HEK293 (cell line): Measurements from ENCODE around the gene GALNT15.

ENCODE experiments used
- HOXA7 ChIP-seq: sonication (generic); formaldehyde crosslinking; IDR thresholded peaks from 2 replicates; pipeline ENCODE4 v1.8.1; 2022; ENCODE audit warnings: missing genetic modification reagents, borderline replicate concordance
- MYNN ChIP-seq: fragments of 450-650 bp; formaldehyde crosslinking; IDR thresholded peaks from 2 replicates; pipeline ENCODE4 v1.5.1; 2016; ENCODE audit warnings: missing biosample characterization, missing genetic modification characterization, borderline replicate concordance
- SETDB1 ChIP-seq: IDR thresholded peaks from one replicate; pipeline ENCODE4 v1.6.1; 2017; ENCODE audit warnings: mild to moderate bottlenecking, low read length, moderate library complexity, mixed read lengths; ENCODE audit not compliant: insufficient read length
- ZBTB44 ChIP-seq: fragments of 450-650 bp; IDR thresholded peaks from 2 replicates; pipeline ENCODE4 v1.5.1; 2018; ENCODE audit warnings: missing biosample characterization, mild to moderate bottlenecking, missing genetic modification characterization
- ZNF292 ChIP-seq: fragments of 450-650 bp; formaldehyde crosslinking; IDR thresholded peaks from 2 replicates; pipeline ENCODE4 v1.5.1; 2016; ENCODE audit warnings: low read depth, missing biosample characterization, missing genetic modification characterization, borderline replicate concordance
- ZNF664 ChIP-seq: fragments of 450-650 bp; formaldehyde crosslinking; IDR thresholded peaks from 2 replicates; pipeline ENCODE4 v1.5.1; 2016; ENCODE audit warnings: missing biosample characterization, missing genetic modification characterization
- TF ChIP-seq, protein P1 (sequence below): fragments of 450-650 bp; formaldehyde crosslinking; IDR thresholded peaks from 2 replicates; pipeline ENCODE4 v1.5.1; 2016; ENCODE audit warnings: missing biosample characterization, missing genetic modification characterization
- TF ChIP-seq, protein P2 (sequence below): fragments of 450-650 bp; formaldehyde crosslinking; IDR thresholded peaks from 2 replicates; pipeline ENCODE4 v1.5.1; 2016; ENCODE audit warnings: missing biosample characterization, missing genetic modification characterization
- TF ChIP-seq, protein P3 (sequence below): fragments of 450-650 bp; formaldehyde crosslinking; IDR thresholded peaks from 2 replicates; pipeline ENCODE4 v1.5.1; 2016; ENCODE audit warnings: missing biosample characterization, missing genetic modification characterization
- TF ChIP-seq, protein P4 (sequence below): fragments of 450-650 bp; formaldehyde crosslinking; IDR thresholded peaks from 2 replicates; pipeline ENCODE4 v1.5.1; 2016; ENCODE audit warnings: missing biosample characterization, missing genetic modification characterization
- TF ChIP-seq, protein P5 (sequence below): fragments of 450-650 bp; formaldehyde crosslinking; IDR thresholded peaks from 2 replicates; pipeline ENCODE4 v1.5.1; 2016; ENCODE audit warnings: missing biosample characterization, missing genetic modification characterization

DNA sequence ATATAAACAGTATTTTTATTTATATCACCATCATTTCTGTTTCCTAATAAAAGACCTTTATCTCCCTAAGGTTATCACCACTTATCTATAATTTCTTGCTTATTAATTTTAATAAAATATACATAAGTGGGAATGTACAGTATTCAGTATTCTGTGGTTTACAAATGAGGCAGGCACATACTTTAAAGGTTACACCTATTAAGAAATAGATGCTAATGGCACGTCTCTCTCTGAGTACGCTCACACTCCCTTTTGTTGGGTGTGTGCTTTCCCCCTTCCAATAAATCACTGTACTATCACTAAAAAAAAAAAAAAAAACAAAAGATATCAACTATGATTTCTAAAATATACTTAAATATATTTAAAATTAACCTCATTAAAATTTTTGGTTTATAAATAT is 99.4 kb downstream of the GALNT15 start:
- TF ChIP-seq, protein P1, sequence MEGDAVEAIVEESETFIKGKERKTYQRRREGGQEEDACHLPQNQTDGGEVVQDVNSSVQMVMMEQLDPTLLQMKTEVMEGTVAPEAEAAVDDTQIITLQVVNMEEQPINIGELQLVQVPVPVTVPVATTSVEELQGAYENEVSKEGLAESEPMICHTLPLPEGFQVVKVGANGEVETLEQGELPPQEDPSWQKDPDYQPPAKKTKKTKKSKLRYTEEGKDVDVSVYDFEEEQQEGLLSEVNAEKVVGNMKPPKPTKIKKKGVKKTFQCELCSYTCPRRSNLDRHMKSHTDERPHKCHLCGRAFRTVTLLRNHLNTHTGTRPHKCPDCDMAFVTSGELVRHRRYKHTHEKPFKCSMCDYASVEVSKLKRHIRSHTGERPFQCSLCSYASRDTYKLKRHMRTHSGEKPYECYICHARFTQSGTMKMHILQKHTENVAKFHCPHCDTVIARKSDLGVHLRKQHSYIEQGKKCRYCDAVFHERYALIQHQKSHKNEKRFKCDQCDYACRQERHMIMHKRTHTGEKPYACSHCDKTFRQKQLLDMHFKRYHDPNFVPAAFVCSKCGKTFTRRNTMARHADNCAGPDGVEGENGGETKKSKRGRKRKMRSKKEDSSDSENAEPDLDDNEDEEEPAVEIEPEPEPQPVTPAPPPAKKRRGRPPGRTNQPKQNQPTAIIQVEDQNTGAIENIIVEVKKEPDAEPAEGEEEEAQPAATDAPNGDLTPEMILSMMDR (tag by site-specific recombination) = no peak
- TF ChIP-seq, protein P2, sequence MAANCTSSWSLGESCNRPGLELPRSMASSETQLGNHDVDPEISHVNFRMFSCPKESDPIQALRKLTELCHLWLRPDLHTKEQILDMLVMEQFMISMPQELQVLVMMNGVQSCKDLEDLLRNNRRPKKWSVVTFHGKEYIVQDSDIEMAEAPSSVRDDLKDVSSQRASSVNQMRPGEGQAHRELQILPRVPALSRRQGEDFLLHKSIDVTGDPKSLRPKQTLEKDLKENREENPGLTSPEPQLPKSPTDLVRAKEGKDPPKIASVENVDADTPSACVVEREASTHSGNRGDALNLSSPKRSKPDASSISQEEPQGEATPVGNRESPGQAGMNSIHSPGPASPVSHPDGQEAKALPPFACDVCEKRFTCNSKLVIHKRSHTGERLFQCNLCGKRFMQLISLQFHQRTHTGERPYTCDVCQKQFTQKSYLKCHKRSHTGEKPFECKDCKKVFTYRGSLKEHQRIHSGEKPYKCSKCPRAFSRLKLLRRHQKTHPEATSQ (tag by site-specific recombination) = no peak
- TF ChIP-seq ZBTB44 (tag by site-specific recombination) (no peak), ZNF664 (tag by site-specific recombination) (no peak), ZNF292 (tag by site-specific recombination) (no peak), SETDB1 (no peak), MYNN (tag by site-specific recombination) (no peak), HOXA7 (CRISPR knock-in tag) (no peak)
- TF ChIP-seq, protein P3, sequence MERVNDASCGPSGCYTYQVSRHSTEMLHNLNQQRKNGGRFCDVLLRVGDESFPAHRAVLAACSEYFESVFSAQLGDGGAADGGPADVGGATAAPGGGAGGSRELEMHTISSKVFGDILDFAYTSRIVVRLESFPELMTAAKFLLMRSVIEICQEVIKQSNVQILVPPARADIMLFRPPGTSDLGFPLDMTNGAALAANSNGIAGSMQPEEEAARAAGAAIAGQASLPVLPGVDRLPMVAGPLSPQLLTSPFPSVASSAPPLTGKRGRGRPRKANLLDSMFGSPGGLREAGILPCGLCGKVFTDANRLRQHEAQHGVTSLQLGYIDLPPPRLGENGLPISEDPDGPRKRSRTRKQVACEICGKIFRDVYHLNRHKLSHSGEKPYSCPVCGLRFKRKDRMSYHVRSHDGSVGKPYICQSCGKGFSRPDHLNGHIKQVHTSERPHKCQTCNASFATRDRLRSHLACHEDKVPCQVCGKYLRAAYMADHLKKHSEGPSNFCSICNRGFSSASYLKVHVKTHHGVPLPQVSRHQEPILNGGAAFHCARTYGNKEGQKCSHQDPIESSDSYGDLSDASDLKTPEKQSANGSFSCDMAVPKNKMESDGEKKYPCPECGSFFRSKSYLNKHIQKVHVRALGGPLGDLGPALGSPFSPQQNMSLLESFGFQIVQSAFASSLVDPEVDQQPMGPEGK (tag by site-specific recombination) = no peak
- TF ChIP-seq, protein P4, sequence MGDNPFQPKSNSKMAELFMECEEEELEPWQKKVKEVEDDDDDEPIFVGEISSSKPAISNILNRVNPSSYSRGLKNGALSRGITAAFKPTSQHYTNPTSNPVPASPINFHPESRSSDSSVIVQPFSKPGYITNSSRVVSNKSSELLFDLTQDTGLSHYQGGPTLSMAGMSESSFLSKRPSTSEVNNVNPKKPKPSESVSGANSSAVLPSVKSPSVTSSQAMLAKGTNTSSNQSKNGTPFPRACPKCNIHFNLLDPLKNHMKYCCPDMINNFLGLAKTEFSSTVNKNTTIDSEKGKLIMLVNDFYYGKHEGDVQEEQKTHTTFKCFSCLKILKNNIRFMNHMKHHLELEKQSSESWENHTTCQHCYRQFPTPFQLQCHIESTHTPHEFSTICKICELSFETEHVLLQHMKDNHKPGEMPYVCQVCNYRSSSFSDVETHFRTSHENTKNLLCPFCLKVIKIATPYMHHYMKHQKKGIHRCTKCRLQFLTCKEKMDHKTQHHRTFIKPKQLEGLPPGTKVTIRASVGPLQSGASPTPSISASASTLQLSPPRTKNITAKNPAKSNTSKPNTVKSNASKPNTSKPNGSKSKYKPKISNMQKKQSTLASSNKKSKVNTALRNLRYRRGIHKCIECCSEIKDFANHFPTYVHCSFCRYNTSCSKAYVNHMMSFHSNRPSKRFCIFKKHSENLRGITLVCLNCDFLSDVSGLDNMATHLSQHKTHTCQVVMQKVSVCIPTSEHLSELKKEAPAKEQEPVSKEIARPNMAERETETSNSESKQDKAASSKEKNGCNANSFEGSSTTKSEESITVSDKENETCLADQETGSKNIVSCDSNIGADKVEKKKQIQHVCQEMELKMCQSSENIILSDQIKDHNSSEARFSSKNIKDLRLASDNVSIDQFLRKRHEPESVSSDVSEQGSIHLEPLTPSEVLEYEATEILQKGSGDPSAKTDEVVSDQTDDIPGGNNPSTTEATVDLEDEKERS = no peak
- TF ChIP-seq, protein P5, sequence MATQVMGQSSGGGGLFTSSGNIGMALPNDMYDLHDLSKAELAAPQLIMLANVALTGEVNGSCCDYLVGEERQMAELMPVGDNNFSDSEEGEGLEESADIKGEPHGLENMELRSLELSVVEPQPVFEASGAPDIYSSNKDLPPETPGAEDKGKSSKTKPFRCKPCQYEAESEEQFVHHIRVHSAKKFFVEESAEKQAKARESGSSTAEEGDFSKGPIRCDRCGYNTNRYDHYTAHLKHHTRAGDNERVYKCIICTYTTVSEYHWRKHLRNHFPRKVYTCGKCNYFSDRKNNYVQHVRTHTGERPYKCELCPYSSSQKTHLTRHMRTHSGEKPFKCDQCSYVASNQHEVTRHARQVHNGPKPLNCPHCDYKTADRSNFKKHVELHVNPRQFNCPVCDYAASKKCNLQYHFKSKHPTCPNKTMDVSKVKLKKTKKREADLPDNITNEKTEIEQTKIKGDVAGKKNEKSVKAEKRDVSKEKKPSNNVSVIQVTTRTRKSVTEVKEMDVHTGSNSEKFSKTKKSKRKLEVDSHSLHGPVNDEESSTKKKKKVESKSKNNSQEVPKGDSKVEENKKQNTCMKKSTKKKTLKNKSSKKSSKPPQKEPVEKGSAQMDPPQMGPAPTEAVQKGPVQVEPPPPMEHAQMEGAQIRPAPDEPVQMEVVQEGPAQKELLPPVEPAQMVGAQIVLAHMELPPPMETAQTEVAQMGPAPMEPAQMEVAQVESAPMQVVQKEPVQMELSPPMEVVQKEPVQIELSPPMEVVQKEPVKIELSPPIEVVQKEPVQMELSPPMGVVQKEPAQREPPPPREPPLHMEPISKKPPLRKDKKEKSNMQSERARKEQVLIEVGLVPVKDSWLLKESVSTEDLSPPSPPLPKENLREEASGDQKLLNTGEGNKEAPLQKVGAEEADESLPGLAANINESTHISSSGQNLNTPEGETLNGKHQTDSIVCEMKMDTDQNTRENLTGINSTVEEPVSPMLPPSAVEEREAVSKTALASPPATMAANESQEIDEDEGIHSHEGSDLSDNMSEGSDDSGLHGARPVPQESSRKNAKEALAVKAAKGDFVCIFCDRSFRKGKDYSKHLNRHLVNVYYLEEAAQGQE (tag by site-specific recombination) = no peak
